OCI-LY1 (cell line): ENCODE data around the gene BPIFB3.

Experiments used
- H2AFZ ChIP-seq: fragments of 200-600 bp; sonication (generic), shearing (Covaris generic); 2 replicates; pipeline ENCODE4 v1.6.0; 2014; ENCODE audit warnings: antibody characterized with exemption, mild to moderate bottlenecking, low read length
- H3F3A ChIP-seq: fragments of 200-600 bp; sonication (generic), shearing (Covaris generic); 2 replicates; pipeline ENCODE4 v1.6.0; 2014; ENCODE audit warnings: mild to moderate bottlenecking, antibody characterized with exemption, low read length, moderate library complexity; ENCODE audit not compliant: insufficient read depth
- H3K27ac ChIP-seq: fragments of 200-600 bp; sonication (generic); 2 replicates; pipeline ENCODE4 v1.5.1; 2014; ENCODE audit warnings: low read length, mixed run types, mild to moderate bottlenecking, low read depth; ENCODE audit not compliant: poor library complexity, severe bottlenecking
- H3K27me3 ChIP-seq: fragments of 200-600 bp; sonication (generic); 2 replicates; pipeline ENCODE4 v1.6.0; 2014; ENCODE audit warnings: antibody characterized with exemption, mild to moderate bottlenecking, low read length, moderate library complexity; ENCODE audit not compliant: insufficient read depth
- H3K36me3 ChIP-seq: fragments of 200-600 bp; sonication (generic); 2 replicates; pipeline ENCODE4 v1.6.1; 2014; ENCODE audit warnings: mild to moderate bottlenecking, antibody characterized with exemption, low read length, moderate library complexity, mixed read lengths; ENCODE audit not compliant: insufficient read depth
- H3K4me1 ChIP-seq: fragments of 200-600 bp; sonication (generic); 2 replicates; pipeline ENCODE4 v1.5.1; 2014; ENCODE audit warnings: mild to moderate bottlenecking, low read length, moderate library complexity; ENCODE audit not compliant: insufficient read depth, severe bottlenecking
- H3K4me2 ChIP-seq: fragments of 200-600 bp; sonication (generic), shearing (Covaris generic); 2 replicates; pipeline ENCODE4 v1.6.1; 2014; ENCODE audit warnings: low read length
- H3K4me3 ChIP-seq: fragments of 200-600 bp; sonication (generic); 2 replicates; pipeline ENCODE4 v1.5.1; 2014; ENCODE audit warnings: low read length, low read depth, mild to moderate bottlenecking, mixed read lengths; ENCODE audit not compliant: poor library complexity, severe bottlenecking
- H3K79me2 ChIP-seq: fragments of 200-600 bp; shearing (Covaris generic); 2 replicates; pipeline ENCODE4 v1.6.1; 2016; ENCODE audit warnings: mixed run types, low read length, mixed read lengths; ENCODE audit not compliant: insufficient read depth
- H3K9ac ChIP-seq: fragments of 200-600 bp; sonication (generic), shearing (Covaris generic); 2 replicates; pipeline ENCODE4 v1.6.1; 2014; ENCODE audit warnings: mild to moderate bottlenecking, low read length, mixed read lengths
- H3K9me2 ChIP-seq: fragments of 200-600 bp; sonication (generic), shearing (Covaris generic); 2 replicates; pipeline ENCODE4 v1.6.1; 2014; ENCODE audit warnings: low read depth, mild to moderate bottlenecking, low read length, mixed read lengths
- H3K9me3 ChIP-seq: fragments of 200-600 bp; shearing (Covaris generic); 2 replicates; pipeline ENCODE4 v1.6.1; 2014; ENCODE audit warnings: low read length, mixed read lengths
- H4K20me1 ChIP-seq: fragments of 200-600 bp; sonication (generic), shearing (Covaris generic); 2 replicates; pipeline ENCODE4 v1.6.0; 2016; ENCODE audit warnings: mild to moderate bottlenecking, low read length; ENCODE audit not compliant: insufficient read depth
- EZH2 ChIP-seq: fragments of 200-600 bp; sonication (generic), shearing (Covaris generic); IDR thresholded peaks from 2 replicates; pipeline ENCODE4 v1.8.0; 2017; ENCODE audit warnings: borderline replicate concordance, mixed run types, mild to moderate bottlenecking, antibody characterized with exemption, low read length, moderate library complexity, mixed read lengths
- TF ChIP-seq, protein P1 (sequence below): fragments of 200-600 bp; sonication (generic), shearing (Covaris generic); IDR thresholded peaks from 2 replicates; pipeline ENCODE4 v1.5.1; 2017; ENCODE audit warnings: mild to moderate bottlenecking, antibody characterized with exemption, low read length, moderate library complexity, mixed read lengths

BPIFB3 gene

DNA sequence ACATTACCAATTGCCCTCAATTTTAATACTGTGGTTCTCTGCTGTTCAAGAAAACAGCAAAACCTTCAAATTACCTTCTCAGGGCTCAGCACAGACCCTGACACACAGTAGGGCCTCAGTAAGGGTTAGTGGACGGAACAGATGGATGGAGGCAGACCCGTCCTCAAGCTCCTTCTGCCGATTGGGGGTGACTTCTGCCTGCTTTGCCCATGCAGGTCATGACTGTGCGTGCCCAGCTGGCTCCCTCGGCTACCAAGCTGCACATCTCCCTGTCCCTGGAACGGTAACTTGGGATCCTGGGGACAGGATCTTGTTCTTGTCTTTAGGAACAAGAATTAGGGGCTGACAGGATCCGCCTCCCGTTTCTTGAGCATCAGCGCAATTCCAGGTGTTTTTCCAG, 16.0 kb downstream of the BPIFB3 start:
- Histone ChIP-seq H3K9me3 (no peaks in the 10 kb centered on the region), H3F3A (no peaks in the 10 kb centered on the region), H3K9ac (no peak overlapping the region), H3K27ac (no peak overlapping the region), H4K20me1 (no peaks in the 10 kb centered on the region), H3K36me3 (no peaks in the 10 kb centered on the region), H2AFZ (no peak overlapping the region), H3K4me3 (no peak overlapping the region), H3K4me2 (no peak overlapping the region), H3K79me2 (no peaks in the 10 kb centered on the region), H3K27me3 (0 out of 2 replicates have a peak, but pooled peaks cover 4% of the 10 kb centered on the region), H3K4me1 (no peaks in the 10 kb centered on the region), H3K9me2 (no peaks in the 10 kb centered on the region)
- TF ChIP-seq, protein P1, sequence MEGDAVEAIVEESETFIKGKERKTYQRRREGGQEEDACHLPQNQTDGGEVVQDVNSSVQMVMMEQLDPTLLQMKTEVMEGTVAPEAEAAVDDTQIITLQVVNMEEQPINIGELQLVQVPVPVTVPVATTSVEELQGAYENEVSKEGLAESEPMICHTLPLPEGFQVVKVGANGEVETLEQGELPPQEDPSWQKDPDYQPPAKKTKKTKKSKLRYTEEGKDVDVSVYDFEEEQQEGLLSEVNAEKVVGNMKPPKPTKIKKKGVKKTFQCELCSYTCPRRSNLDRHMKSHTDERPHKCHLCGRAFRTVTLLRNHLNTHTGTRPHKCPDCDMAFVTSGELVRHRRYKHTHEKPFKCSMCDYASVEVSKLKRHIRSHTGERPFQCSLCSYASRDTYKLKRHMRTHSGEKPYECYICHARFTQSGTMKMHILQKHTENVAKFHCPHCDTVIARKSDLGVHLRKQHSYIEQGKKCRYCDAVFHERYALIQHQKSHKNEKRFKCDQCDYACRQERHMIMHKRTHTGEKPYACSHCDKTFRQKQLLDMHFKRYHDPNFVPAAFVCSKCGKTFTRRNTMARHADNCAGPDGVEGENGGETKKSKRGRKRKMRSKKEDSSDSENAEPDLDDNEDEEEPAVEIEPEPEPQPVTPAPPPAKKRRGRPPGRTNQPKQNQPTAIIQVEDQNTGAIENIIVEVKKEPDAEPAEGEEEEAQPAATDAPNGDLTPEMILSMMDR, result no peak
- no peak for TF ChIP-seq EZH2

DNA sequence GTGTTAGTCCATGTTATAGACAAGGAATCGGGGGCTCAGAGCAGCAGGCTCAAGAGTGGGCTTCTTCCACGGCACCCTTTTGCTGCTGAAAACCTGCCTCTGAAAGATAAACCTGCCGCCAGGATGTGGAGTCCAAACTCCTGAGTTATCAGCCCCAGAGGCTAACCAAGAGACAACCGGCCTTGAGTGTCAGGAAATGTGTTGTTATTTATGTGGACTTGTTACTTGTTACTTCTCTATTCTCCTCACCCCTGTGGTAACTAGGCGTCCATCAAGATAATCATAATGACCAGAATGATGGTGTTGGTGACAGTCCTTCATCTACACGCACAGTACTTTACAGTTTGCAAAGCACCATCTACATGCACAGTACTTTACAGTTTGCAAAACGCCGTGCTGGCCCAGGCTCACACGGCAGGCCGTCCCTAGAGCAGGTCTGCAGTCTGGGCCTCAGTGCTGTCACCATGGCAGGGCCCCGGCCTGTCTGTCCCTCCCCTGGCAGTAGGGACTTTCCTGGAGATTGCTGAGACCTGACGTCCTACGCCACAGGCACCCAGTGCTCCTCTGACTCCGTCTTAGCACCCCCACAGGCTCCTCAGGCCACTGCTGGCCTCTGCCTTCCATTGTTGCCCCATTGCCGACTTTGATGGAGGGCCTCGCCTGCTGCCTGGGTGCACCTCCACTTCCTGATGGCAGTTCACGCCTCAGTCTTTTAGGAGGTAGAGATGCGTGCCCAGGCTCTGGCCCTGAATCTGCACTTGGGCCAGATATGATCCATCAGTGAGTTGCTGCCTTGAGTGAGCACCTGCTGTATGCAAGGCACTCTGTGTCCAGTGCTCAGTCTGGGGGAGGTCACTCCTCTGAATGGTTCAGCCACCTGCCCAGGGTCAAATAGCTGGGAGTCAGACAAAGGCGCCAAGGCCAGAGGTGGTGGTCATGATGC, 16.7 kb downstream of the BPIFB3 start:
- Histone ChIP-seq H3K27me3 (0 out of 2 replicates have a peak, but pooled peaks cover 4% of the 10 kb centered on the region), H3K79me2 (no peaks in the 10 kb centered on the region), H3K4me2 (no peak overlapping the region), H4K20me1 (no peaks in the 10 kb centered on the region), H3K4me1 (no peaks in the 10 kb centered on the region), H3K27ac (no peak overlapping the region), H3K9ac (no peak overlapping the region), H3K9me3 (no peaks in the 10 kb centered on the region), H3K36me3 (no peaks in the 10 kb centered on the region), H3K9me2 (no peaks in the 10 kb centered on the region), H2AFZ (no peak overlapping the region), H3K4me3 (no peak overlapping the region), H3F3A (no peaks in the 10 kb centered on the region)
- TF ChIP-seq, protein P1, result no peak
- TF ChIP-seq EZH2, result no peak

DNA sequence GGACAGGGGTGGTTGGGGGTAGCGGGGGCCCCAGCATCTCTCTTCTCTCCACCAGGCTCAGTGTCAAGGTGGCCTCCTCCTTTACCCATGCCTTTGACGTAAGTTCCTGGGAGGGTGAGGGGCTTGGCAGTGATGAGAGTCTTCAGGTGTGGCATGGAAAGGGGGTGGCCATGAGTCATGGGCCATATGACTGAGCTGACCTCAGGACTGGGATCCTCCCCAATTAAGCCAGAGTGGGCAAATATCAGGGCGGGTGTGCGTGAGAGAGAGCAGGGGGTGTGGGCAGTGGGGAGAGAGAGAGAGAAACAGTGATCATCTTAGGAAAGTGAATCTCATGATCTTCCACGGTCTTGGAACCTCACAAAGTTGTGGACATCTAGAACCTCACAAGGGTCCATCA, 17.5 kb downstream of the BPIFB3 start:
- no peaks in the 10 kb centered on the region for H4K20me1 ChIP-seq
- H3K79me2 ChIP-seq, result no peaks in the 10 kb centered on the region
- H3K27ac ChIP-seq, result no peak overlapping the region
- H3K4me3 ChIP-seq, result no peak overlapping the region
- H3K4me1 ChIP-seq, result no peaks in the 10 kb centered on the region
- 0 out of 2 replicates have a peak, but pooled peaks cover 4% of the 10 kb centered on the region for H3K27me3 ChIP-seq
- no peaks in the 10 kb centered on the region for H3K9me3 ChIP-seq
- no peak for TF ChIP-seq EZH2
- TF ChIP-seq, protein P1, result no peak
- H3K9ac ChIP-seq, result no peak overlapping the region
- H3K4me2 ChIP-seq, result no peak overlapping the region
- H3K9me2 ChIP-seq, result no peaks in the 10 kb centered on the region
- H3F3A ChIP-seq, result no peaks in the 10 kb centered on the region
- H3K36me3 ChIP-seq, result no peaks in the 10 kb centered on the region
- H2AFZ ChIP-seq, result no peak overlapping the region
